Gastrocnemius medialis (tissue), 4 donors: Measurements from ENCODE around the gene ALPP. TPM values are rescaled to one million over a fixed set of nuclear protein-coding genes. Genes with fewer than 3 reads are reported as not detected.

Experiments used
- ATAC-seq, 2 donors: fragments of 150-250 bp; one replicate each; pipeline ENCODE4 v1.9.1; 2016
- DNase-seq, 2 donors: peaks; one replicate each; pipeline ENCODE4 v3.0.0-alpha.2; 2019
- H3K27ac ChIP-seq, 4 donors: fragments of 200-600 bp; sonication (generic); 1 replicate in 1 of 4; 2 replicates in 3 of 4; pipeline ENCODE4 v1.5.1; 2016 to 2018; ENCODE audit warnings: mild to moderate bottlenecking in 2 of 4, moderate library complexity in 1 of 4
- H3K27me3 ChIP-seq, 3 donors: fragments of 200-600 bp; sonication (generic) in 2 of 3; 1 replicate in 1 of 3; 2 replicates in 2 of 3; pipeline versions ENCODE4 v1.5.1 to v1.6.0; 2016 to 2019; ENCODE audit warnings: mild to moderate bottlenecking in 1 of 3, moderate library complexity in 1 of 3
- H3K36me3 ChIP-seq, 2 donors: fragments of 200-600 bp; sonication (generic) in 1 of 2; one replicate each; pipeline ENCODE4 v1.5.1; 2017 to 2018
- H3K4me1 ChIP-seq, 2 donors: fragments of 200-600 bp; sonication (generic) in 1 of 2; one replicate each; pipeline ENCODE4 v1.5.1; 2016 to 2017; ENCODE audit warnings: mild to moderate bottlenecking in 2 of 2
- H3K4me3 ChIP-seq, 4 donors: fragments of 200-600 bp; sonication (generic) in 3 of 4; 1 replicate in 1 of 4; 2 replicates in 3 of 4; pipeline ENCODE4 v1.5.1; 2016 to 2019; ENCODE audit warnings: mild to moderate bottlenecking in 2 of 4
- H3K9me3 ChIP-seq, 3 donors: fragments of 200-600 bp; sonication (generic) in 2 of 3; 1 replicate in 1 of 3; 2 replicates in 2 of 3; pipeline ENCODE4 v1.5.1; 2016 to 2019
- CTCF ChIP-seq, 5 experiments: fragments of 450-650 bp in 3 of 5; fragments of 200-600 bp in 2 of 5; sonication (generic) in 2 of 5; IDR thresholded peaks in 4 of 5; conservative IDR thresholded peaks in 1 of 5; 1 replicate in 4 of 5; 2 replicates in 1 of 5; pipeline ENCODE4 v1.5.1; 2016 to 2019; ENCODE audit warnings: antibody characterized with exemption in 5 of 5, mild to moderate bottlenecking in 3 of 5, moderate library complexity in 3 of 5
- POLR2A ChIP-seq, 2 donors: fragments of 450-650 bp; IDR thresholded peaks; one replicate each; pipeline ENCODE4 v1.6.1; 2017; ENCODE audit warnings: antibody characterized with exemption in 2 of 2, mild to moderate bottlenecking in 2 of 2, moderate library complexity in 2 of 2
- in situ Hi-C, 4 donors: fragments of 200-750 bp; cut with MboI; loops; one replicate each; pipeline versions ENCODE4 v1.15.0 to v1.8.0; 2017; ENCODE audit warnings: low sequenced_read_pairs in 4 of 4
- intact Hi-C: fragments of 100-400 bp; cut with DNase I; formaldehyde crosslinking; loops from one replicate; pipeline ENCODE4 v1.15.1; 2023; ENCODE audit warnings: low total_unique reads
- total RNA-seq, 4 donors: library from RNA; depleted of rRNA; stranded (reverse); fragments of >200 nt; gene quantifications; one replicate each; pipeline versions ENCODE4 v1.1.0 to v1.2.3, GENCODE V29; 2016

Gene ALPP
- total RNA-seq, 4 donors from 2014 or later = not detected

GRCh38 chr2:232351686-232352510, 26.7 kb upstream of the ALPP start:
- H3K27me3 ChIP-seq = peaks cover 46 to 70% (median 66%) of the 10 kb centered on the region in 3 donors
- no peak for DNase-seq
- no peak overlapping the region for H3K27ac ChIP-seq
- ATAC-seq = no peak
- no peak for TF ChIP-seq POLR2A (IDR thresholded peaks at IDR 0.05)
- no peak for TF ChIP-seq CTCF (IDR thresholded peaks at IDR 0.05 in 4 of 5, conservative IDR thresholded peaks at IDR 0.05 in 1 of 5)
- H3K4me1 ChIP-seq = peaks cover 0 to 9% of the 10 kb centered on the region in 2 donors
- no peaks in the 10 kb centered on the region for H3K36me3 ChIP-seq
- no peaks in the 10 kb centered on the region for H3K9me3 ChIP-seq
- in situ Hi-C loops (no loop called here), intact Hi-C loops (no loop called here)
- peak overlapping the region in 1 of 4 donors; percentile 25 for H3K4me3 ChIP-seq

GRCh38 chr2:232352511-232353091, 25.9 kb upstream of the ALPP start:
- intact Hi-C loops = no loop called here
- Histone ChIP-seq H3K4me1 (peaks cover 0 to 9% of the 10 kb centered on the region in 2 donors), H3K27ac (no peak overlapping the region), H3K36me3 (no peaks in the 10 kb centered on the region), H3K4me3 (no peak overlapping the region), H3K27me3 (peaks cover 43 to 66% (median 64%) of the 10 kb centered on the region in 3 donors), H3K9me3 (no peaks in the 10 kb centered on the region)
- in situ Hi-C loops = no loop called here
- TF ChIP-seq CTCF (IDR thresholded peaks at IDR 0.05 in 4 of 5, conservative IDR thresholded peaks at IDR 0.05 in 1 of 5) = no peak
- TF ChIP-seq POLR2A (IDR thresholded peaks at IDR 0.05) = no peak
- no peak for DNase-seq
- ATAC-seq = no peak

- Histone ChIP-seq H3K36me3 (no peaks in the 10 kb centered on the region), H3K4me1 (peaks cover 0 to 9% of the 10 kb centered on the region in 2 donors), H3K9me3 (no peaks in the 10 kb centered on the region), H3K4me3 (no peak overlapping the region), H3K27ac (no peak overlapping the region), H3K27me3 (peaks cover 39 to 63% (median 59%) of the 10 kb centered on the region in 3 donors)
- DNase-seq = no peak
- ATAC-seq = no peak
- TF ChIP-seq POLR2A (IDR thresholded peaks at IDR 0.05) (no peak), CTCF (IDR thresholded peaks at IDR 0.05 in 4 of 5, conservative IDR thresholded peaks at IDR 0.05 in 1 of 5) (no peak)
- in situ Hi-C loops = no loop called here
- intact Hi-C loops = no loop called here
Measured at GRCh38 chr2:232353096-232353495, 25.5 kb upstream of the ALPP start.

GRCh38 chr2:232353660-232354059, 24.9 kb upstream of the ALPP start:
- peaks cover 0 to 9% of the 10 kb centered on the region in 2 donors for H3K4me1 ChIP-seq
- H3K4me3 ChIP-seq = no peak overlapping the region
- DNase-seq (no peak), ATAC-seq (no peak)
- peaks cover 39 to 57% (median 53%) of the 10 kb centered on the region in 3 donors for H3K27me3 ChIP-seq
- H3K27ac ChIP-seq = no peak overlapping the region
- no peak for TF ChIP-seq POLR2A (IDR thresholded peaks at IDR 0.05)
- TF ChIP-seq CTCF (IDR thresholded peaks at IDR 0.05 in 4 of 5, conservative IDR thresholded peaks at IDR 0.05 in 1 of 5) = no peak
- H3K36me3 ChIP-seq = no peaks in the 10 kb centered on the region
- intact Hi-C loops (no loop called here), in situ Hi-C loops (no loop called here)
- H3K9me3 ChIP-seq = no peaks in the 10 kb centered on the region
